GM12878 (cell line): Measurements from ENCODE around the gene DCST1. TPM values are rescaled to one million over a fixed set of nuclear protein-coding genes. Genes with fewer than 3 reads are reported as not detected.

Experiments
- ATAC-seq: fragments of 200-7000 bp; cut with Tn5 transposase; 3 replicates; pipeline ENCODE4 v1.9.1; 2020; ENCODE audit warnings: mild to moderate bottlenecking, moderate library complexity
- BruUV-seq: library from RNA; stranded (reverse); fragments of 400-500 nt; replicated peaks from 2 replicates; lab custom pipeline; 2021; lab: Mats Ljungman, UMichigan
- CTCF ChIA-PET: fragments of 300-600 bp; sonication (Branson Sonifier 250); formaldehyde crosslinking; extraction: SDS; loops from one replicate; lab custom pipeline; 2021; ENCODE audit warnings: inconsistent platforms; lab: Yijun Ruan, JAX
- POLR2A ChIA-PET: fragments of 350-600 bp; formaldehyde crosslinking; extraction: SDS; loops from one replicate; lab custom pipeline; 2021; ENCODE audit warnings: inconsistent platforms; lab: Charles Lee
- RAD21 ChIA-PET: fragments of 300-600 bp; sonication (Branson Sonifier 250); formaldehyde crosslinking; loops from one replicate; lab custom pipeline; 2023; ENCODE audit warnings: antibody characterized with exemption; ENCODE audit not compliant: unreplicated experiment; lab: Charles Lee
- SMC1A ChIA-PET: fragments of 300-600 bp; sonication (Branson Sonifier 250); formaldehyde crosslinking; loops from one replicate; lab custom pipeline; 2023; ENCODE audit not compliant: unreplicated experiment, uncharacterized antibody; lab: Charles Lee
- DNase-seq: peaks from one replicate; pipeline ENCODE4 v3.0.0-alpha.2; 2011; ENCODE audit warnings: low read depth, low spot score
- FAIRE-seq: peaks from 3 replicates; lab custom pipeline; 2011; peaks lifted over from hg19 to GRCh38; lab: Jason Lieb, UNC
- H2AFZ ChIP-seq: 2 replicates; pipeline ENCODE4 v1.6.0; 2011; ENCODE audit warnings: low read depth, low read length, control low read depth; ENCODE audit not compliant: control insufficient read depth
- H3K27ac ChIP-seq: 2 replicates; pipeline ENCODE4 v1.5.1; 2011; ENCODE audit warnings: control low read depth; ENCODE audit not compliant: control insufficient read depth, insufficient read depth
- H3K27me3 ChIP-seq, 2 experiments: replicated peaks in 1 of 2; 2 replicates each; pipeline versions ENCODE4 v1.6.0 to v1.6.1; 2011; ENCODE audit warnings: low read length in 1 of 2; ENCODE audit not compliant: control insufficient read depth in 2 of 2, insufficient read depth in 2 of 2
- H3K36me3 ChIP-seq, 2 experiments: 2 replicates each; pipeline ENCODE4 v1.5.1; 2011; ENCODE audit warnings: low read length in 1 of 2; ENCODE audit not compliant: control insufficient read depth in 2 of 2, insufficient read depth in 2 of 2
- H3K4me1 ChIP-seq: 2 replicates; pipeline ENCODE4 v1.6.1; 2011; ENCODE audit warnings: mild to moderate bottlenecking, low read length, moderate library complexity, mixed read lengths; ENCODE audit not compliant: control insufficient read depth, insufficient read depth
- H3K4me2 ChIP-seq: 2 replicates; pipeline ENCODE4 v1.6.0; 2011; ENCODE audit warnings: control low read depth; ENCODE audit not compliant: control insufficient read depth, insufficient read depth
- H3K4me3 ChIP-seq: fragments of 200-600 bp; sonication (generic); 2 replicates; pipeline ENCODE4 v1.5.1; 2016
- H3K79me2 ChIP-seq: 2 replicates; pipeline ENCODE4 v1.6.0; 2011; ENCODE audit warnings: low read length; ENCODE audit not compliant: control insufficient read depth, insufficient read depth
- H3K9ac ChIP-seq: 2 replicates; pipeline ENCODE4 v1.8.0; 2011; ENCODE audit warnings: low read length, control low read depth, mixed read lengths; ENCODE audit not compliant: control insufficient read depth, insufficient read depth
- H3K9me3 ChIP-seq: replicated peaks from 3 replicates; pipeline ENCODE4 v1.5.1; 2011; ENCODE audit warnings: mild to moderate bottlenecking, low read length; ENCODE audit not compliant: control insufficient read depth, insufficient read depth
- H4K20me1 ChIP-seq: 2 replicates; pipeline ENCODE4 v1.6.0; 2011; ENCODE audit not compliant: control insufficient read depth, insufficient read depth
- GATAD2B ChIP-seq: fragments of 450-650 bp; conservative IDR thresholded peaks from 2 replicates; pipeline ENCODE4 v1.6.1; 2017; ENCODE audit warnings: low read depth, mild to moderate bottlenecking, moderate library complexity
- MTA3 ChIP-seq: IDR thresholded peaks from 2 replicates; pipeline ENCODE4 v1.6.1; 2012; ENCODE audit warnings: low read length, inconsistent platforms, borderline replicate concordance
- TARDBP ChIP-seq: IDR thresholded peaks from 2 replicates; pipeline ENCODE4 v1.6.1; 2016; ENCODE audit warnings: borderline replicate concordance
- TBL1XR1 ChIP-seq: IDR thresholded peaks from 2 replicates; pipeline ENCODE4 v1.6.1; 2012; ENCODE audit warnings: low read depth, low read length, improper control_type of control experiment
- YY1 ChIP-seq: IDR thresholded peaks from 2 replicates; pipeline ENCODE4 v1.6.1; 2011; ENCODE audit warnings: low read depth, mild to moderate bottlenecking, low read length
- WGBS: methylation state at CpG from one replicate; pipeline ENCODE4 v1.1.6; 2016; ENCODE audit warnings: low lambda C conversion rate; ENCODE audit not compliant: insufficient replicate concordance, insufficient coverage; ENCODE audit errors: missing lambda C conversion rate; 5-methylcytosine and 5-hydroxymethylcytosine counted together
- in situ Hi-C: fragments of 300-500 bp; cut with MboI; formaldehyde crosslinking; loops from 9 replicates; pipeline ENCODE4 v1.14.3; 2018; ENCODE audit warnings: mixed read lengths
- intact Hi-C: fragments of 100-400 bp; cut with micrococcal nuclease; formaldehyde crosslinking; loops from one replicate; pipeline ENCODE4 v1.14.2; 2022; ENCODE audit not compliant: unreplicated experiment
- polyA plus RNA-seq, 11 experiments: library from polyadenylated mRNA; depleted of rRNA in 4 of 11; unstranded in 6 of 11; stranded (reverse) in 5 of 11; fragments of >200 nt; fragmentation: Nextera tagmentation in 4 of 11; fragmentation: Illumina TruSeq in 1 of 11; extraction: Ambion mirVana in 4 of 11; extraction: Trizol in 1 of 11; gene quantifications; 1 replicate in 1 of 11; 2 replicates in 10 of 11; pipeline versions ENCODE4 v1.2.1 to v1.2.3, GENCODE V29; 2011 to 2016; ENCODE audit warnings: inconsistent platforms in 2 of 11, missing spikeins in 2 of 11, low read depth in 1 of 11
- total RNA-seq, 4 experiments: library from RNA; depleted of rRNA in 3 of 4; stranded (reverse); fragments of >200 nt in 3 of 4; fragmentation: Illumina TruSeq in 1 of 4; extraction: Trizol in 1 of 4; gene quantifications; 2 replicates each; pipeline versions ENCODE4 v1.2.1 to v1.2.3, GENCODE V29; 2013 to 2021
- TF ChIP-seq, protein P1 (sequence below): IDR thresholded peaks from 2 replicates; pipeline ENCODE4 v1.6.1; 2011; ENCODE audit warnings: low read depth, low read length, improper control_type of control experiment, borderline replicate concordance
- TF ChIP-seq, protein P2 (sequence below): fragments of 450-650 bp; formaldehyde crosslinking; IDR thresholded peaks from 2 replicates; pipeline ENCODE4 v1.4.0; 2022; ENCODE audit warnings: mild to moderate bottlenecking, moderate library complexity
- TF ChIP-seq, protein P3 (sequence below): fragments of 450-650 bp; IDR thresholded peaks from 2 replicates; pipeline ENCODE4 v1.6.1; 2017; ENCODE audit warnings: borderline replicate concordance

The DCST1 gene
- total and polyA plus RNA-seq, 10 of the 15 experiments (the other 5 are each of a cell fraction or from before 2014, with no cell fraction given): not detected

DNA sequence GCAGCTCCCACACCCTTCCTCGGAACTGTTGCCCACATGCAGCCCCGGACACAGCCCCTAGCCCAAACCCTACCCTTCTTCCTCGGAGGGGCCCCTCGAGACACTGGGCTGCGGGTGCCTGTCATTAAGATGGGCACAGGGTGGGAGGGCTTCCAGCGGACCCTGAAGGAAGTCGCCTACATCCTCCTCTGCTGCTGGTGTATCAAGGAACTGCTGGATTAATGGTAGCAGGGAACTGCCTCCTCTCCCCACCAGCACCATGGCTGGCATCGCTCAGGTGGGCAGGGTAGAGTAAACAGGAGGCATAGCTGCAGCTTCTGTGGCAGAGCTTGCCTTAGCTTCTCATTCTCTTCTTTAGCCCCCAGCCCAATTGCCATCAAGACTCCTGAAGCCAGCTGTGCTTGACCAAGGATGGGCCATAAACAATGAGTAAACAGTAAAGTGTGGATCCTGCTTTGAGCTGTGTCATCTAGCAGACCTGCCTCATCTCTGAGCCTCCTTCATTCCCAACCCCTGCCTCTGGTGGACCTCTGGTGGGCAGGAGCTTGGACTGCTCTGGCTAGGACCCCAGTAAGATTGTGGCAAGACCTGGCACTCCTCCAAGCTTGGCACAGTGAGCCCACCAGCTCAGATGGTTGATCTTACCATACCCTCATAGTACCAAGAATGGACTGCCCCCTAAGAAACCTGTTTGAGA, 39.9 kb upstream of the DCST1 start, which contains the start of gene LENEP:
Gene LENEP (plus strand): TSS at position 15 of the 697 bp plus-strand sequence. CDS start 22 bp downstream, at position 37.
- Histone ChIP-seq H3K4me1 (peaks cover 12% of the 10 kb centered on the region), H2AFZ (no peak within 1 kb of the TSS), H4K20me1 (no peaks in the 10 kb centered on the region), H3K36me3 (peaks cover 3 to 8% of the 10 kb centered on the region in 2 experiments; a peak in 2 of 4 replicates), H3K4me3 (no peak within 1 kb of the TSS), H3K9me3 (no peaks in the 10 kb centered on the region), H3K27ac (no peak within 1 kb of the TSS), H3K79me2 (no peaks in the 10 kb centered on the region; the same call in 1 of the 2 replicates), H3K4me2 (no peak within 1 kb of the TSS), H3K27me3 (no peaks in the 10 kb centered on the region), H3K9ac (no peak within 1 kb of the TSS)
- FAIRE-seq (no peak), DNase-seq (no peak), ATAC-seq (no peak)
- ChIA-PET RAD21 (interaction anchor here (1.5 kb wide), 1 partner anchor 10 kb away, joined by 9 read pairs; the partner anchor contains the start of gene FLAD1), CTCF (interaction anchor here (0.5 to 11.0 kb wide), 10 partner anchors 15 to 300 kb away, joined by 3 to 226 read pairs (median 6); partner anchors contain the start of genes CKS1B, FLAD1, PBXIP1 and PYGO2), SMC1A (interaction anchor here (0.6 to 8.1 kb wide), 6 partner anchors 10 to 512 kb away, joined by 3 to 69 read pairs (median 4); partner anchors contain the start of gene FLAD1), POLR2A (interaction anchor here (0.9 to 1.4 kb wide), 2 partner anchors 11 to 20 kb away, joined by 4 to 8 read pairs; partner anchors contain the start of genes CKS1B and FLAD1)
- no TSS peak for BruUV-seq
- in situ Hi-C loops: no loop called here
- intact Hi-C loops: no loop called here
- TF ChIP-seq TARDBP: no peak
- no peak for TF ChIP-seq YY1
- no peak for TF ChIP-seq GATAD2B
- TF ChIP-seq, protein P1, sequence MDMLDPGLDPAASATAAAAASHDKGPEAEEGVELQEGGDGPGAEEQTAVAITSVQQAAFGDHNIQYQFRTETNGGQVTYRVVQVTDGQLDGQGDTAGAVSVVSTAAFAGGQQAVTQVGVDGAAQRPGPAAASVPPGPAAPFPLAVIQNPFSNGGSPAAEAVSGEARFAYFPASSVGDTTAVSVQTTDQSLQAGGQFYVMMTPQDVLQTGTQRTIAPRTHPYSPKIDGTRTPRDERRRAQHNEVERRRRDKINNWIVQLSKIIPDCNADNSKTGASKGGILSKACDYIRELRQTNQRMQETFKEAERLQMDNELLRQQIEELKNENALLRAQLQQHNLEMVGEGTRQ: no peak
- no peak for TF ChIP-seq MTA3
- TF ChIP-seq TBL1XR1: no peak
- TF ChIP-seq, protein P2, sequence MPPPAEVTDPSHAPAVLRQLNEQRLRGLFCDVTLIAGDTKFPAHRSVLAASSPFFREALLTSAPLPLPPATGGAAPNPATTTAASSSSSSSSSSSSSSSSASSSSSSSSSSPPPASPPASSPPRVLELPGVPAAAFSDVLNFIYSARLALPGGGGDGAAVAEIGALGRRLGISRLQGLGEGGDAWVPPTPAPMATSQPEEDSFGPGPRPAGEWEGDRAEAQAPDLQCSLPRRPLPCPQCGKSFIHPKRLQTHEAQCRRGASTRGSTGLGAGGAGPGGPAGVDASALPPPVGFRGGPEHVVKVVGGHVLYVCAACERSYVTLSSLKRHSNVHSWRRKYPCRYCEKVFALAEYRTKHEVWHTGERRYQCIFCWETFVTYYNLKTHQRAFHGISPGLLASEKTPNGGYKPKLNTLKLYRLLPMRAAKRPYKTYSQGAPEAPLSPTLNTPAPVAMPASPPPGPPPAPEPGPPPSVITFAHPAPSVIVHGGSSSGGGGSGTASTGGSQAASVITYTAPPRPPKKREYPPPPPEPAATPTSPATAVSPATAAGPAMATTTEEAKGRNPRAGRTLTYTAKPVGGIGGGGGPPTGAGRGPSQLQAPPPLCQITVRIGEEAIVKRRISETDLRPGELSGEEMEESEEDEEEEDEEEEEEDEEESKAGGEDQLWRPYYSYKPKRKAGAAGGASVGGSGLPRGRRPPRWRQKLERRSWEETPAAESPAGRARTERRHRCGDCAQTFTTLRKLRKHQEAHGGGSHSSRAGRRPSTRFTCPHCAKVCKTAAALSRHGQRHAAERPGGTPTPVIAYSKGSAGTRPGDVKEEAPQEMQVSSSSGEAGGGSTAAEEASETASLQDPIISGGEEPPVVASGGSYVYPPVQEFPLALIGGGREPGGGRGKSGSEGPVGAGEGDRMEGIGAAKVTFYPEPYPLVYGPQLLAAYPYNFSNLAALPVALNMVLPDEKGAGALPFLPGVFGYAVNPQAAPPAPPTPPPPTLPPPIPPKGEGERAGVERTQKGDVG (CRISPR knock-in tag): no peak
- TF ChIP-seq, protein P3, sequence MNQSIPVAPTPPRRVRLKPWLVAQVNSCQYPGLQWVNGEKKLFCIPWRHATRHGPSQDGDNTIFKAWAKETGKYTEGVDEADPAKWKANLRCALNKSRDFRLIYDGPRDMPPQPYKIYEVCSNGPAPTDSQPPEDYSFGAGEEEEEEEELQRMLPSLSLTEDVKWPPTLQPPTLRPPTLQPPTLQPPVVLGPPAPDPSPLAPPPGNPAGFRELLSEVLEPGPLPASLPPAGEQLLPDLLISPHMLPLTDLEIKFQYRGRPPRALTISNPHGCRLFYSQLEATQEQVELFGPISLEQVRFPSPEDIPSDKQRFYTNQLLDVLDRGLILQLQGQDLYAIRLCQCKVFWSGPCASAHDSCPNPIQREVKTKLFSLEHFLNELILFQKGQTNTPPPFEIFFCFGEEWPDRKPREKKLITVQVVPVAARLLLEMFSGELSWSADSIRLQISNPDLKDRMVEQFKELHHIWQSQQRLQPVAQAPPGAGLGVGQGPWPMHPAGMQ: no peak
- WGBS: 74% methylated on average over 8 of the region's 8 CpGs
